Activated B cell treated with CpG ODN at 0.5 μM for 24 hours (primary cell): ENCODE measurements around the gene MAZ. TPM values are rescaled to one million over a fixed set of nuclear protein-coding genes. Genes with fewer than 3 reads are reported as not detected.
"Not testable (repeated sequence)": the region's sequence is repeated elsewhere in the genome, so short reads cannot be mapped to it uniquely, and the experiment has no call there.

ENCODE experiments used
- ATAC-seq: fragments of 200-7000 bp; cut with Tn5 transposase; one replicate; pipeline ENCODE4 v1.10.0; 2021; ENCODE audit warnings: low read depth, mild to moderate bottlenecking, moderate library complexity
- CTCF ChIA-PET: fragments of 350-600 bp; sonication (Branson Sonifier 250); formaldehyde crosslinking; loops from one replicate; lab custom pipeline; 2021; ENCODE audit warnings: antibody characterized with exemption; lab: Charles Lee
- POLR2A ChIA-PET: fragments of 350-600 bp; sonication (Branson Sonifier 250); formaldehyde crosslinking; loops from one replicate; lab custom pipeline; 2021; ENCODE audit warnings: antibody characterized with exemption; lab: Charles Lee
- DNase-seq: peaks from one replicate; pipeline ENCODE4 v3.0.0; 2022
- H3K27ac Mint-ChIP-seq: one replicate; pipeline ENCODE4 v1.8.0; 2020; ENCODE audit warnings: mixed read lengths
- H3K27me3 Mint-ChIP-seq: one replicate; pipeline ENCODE4 v1.8.0; 2021; ENCODE audit warnings: mixed read lengths
- H3K36me3 Mint-ChIP-seq: one replicate; pipeline ENCODE4 v1.8.0; 2021; ENCODE audit warnings: low read depth, mixed read lengths
- H3K4me1 Mint-ChIP-seq: one replicate; pipeline ENCODE4 v1.8.0; 2021; ENCODE audit warnings: mixed read lengths
- H3K4me3 Mint-ChIP-seq: one replicate; pipeline ENCODE4 v1.8.0; 2020; ENCODE audit warnings: mild to moderate bottlenecking, mixed read lengths
- H3K9me3 Mint-ChIP-seq: one replicate; pipeline ENCODE4 v1.8.0; 2020; ENCODE audit warnings: mixed read lengths
- CTCF ChIP-seq: fragments of 200-600 bp; IDR thresholded peaks from one replicate; pipeline ENCODE4 v1.8.0; 2022; ENCODE audit warnings: antibody characterized with exemption, mild to moderate bottlenecking
- intact Hi-C: fragments of 100-400 bp; cut with micrococcal nuclease; formaldehyde crosslinking; loops from one replicate; pipeline ENCODE4 v1.15.1; 2024
- total RNA-seq: library from RNA; stranded (reverse); gene quantifications from 2 replicates; pipeline ENCODE4 v1.2.3, GENCODE V29; 2022

Gene MAZ
- total RNA-seq, 1 donor from 2014 or later: 187 TPM

GRCh38 chr16:29824589-29825144 lies 18.3 kb downstream of the MAZ start:
- no peak for TF ChIP-seq CTCF
- peaks cover 22% of the 10 kb centered on the region for H3K36me3 Mint-ChIP-seq
- no peak for ATAC-seq
- POLR2A ChIA-PET: interaction anchor here (2.0 kb wide), 1 partner anchor 8 kb away, joined by 7 read pairs; the partner anchor contains the start of gene PAGR1
- CTCF ChIA-PET: no interaction called here
- peak overlapping the region; percentile 12 for H3K27ac Mint-ChIP-seq
- no peak for DNase-seq
- intact Hi-C loops: no loop called here
- peaks cover 37% of the 10 kb centered on the region for H3K4me1 Mint-ChIP-seq
- no peaks in the 10 kb centered on the region for H3K9me3 Mint-ChIP-seq
- H3K4me3 Mint-ChIP-seq: no peak overlapping the region
- H3K27me3 Mint-ChIP-seq: no peaks in the 10 kb centered on the region

DNA sequence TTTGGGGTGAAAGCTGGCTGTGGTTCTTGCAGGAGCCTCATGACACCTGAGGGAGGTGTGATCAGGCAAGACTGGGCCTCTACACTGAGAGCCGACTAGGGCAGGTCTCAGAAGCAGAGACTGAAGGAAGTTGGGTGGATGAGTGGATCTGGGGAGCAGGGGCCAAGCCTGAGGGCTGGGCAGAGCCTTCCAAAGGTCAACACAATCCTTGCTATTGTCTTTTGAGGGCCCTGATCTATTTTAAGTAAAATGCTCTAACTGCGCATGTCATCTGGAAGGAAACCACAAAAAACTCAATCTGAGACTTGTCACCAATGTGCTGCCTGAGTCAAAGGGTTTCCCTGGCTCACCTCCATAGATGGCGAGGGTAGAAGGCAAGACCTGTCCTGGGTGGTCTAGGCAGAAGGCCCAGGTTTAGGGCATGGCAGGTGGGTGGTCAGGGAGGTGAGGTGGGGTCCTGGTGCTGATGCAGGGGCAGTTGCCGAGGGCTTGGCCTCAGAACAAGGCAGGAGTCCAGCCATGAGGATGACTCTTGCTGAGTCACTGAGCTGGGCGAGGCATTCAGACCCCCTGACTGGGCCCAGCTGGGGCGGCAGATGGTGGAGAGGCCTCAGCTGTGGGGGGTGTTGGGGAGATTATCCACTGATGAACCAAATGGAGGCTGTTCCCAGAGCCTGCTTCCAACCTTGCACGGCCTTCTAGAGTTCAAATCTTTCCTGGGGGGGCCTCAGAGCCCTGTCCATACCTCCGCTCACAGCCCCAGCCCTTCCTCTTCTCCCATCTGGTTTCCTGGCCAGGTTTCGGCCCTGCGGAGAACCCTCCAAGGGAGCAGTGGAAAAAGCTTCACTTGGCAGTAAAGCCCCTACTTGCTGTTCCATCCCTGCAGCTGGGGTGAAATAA lies 19.1 kb downstream of the MAZ start:
- H3K4me3 Mint-ChIP-seq: no peak overlapping the region
- no peaks in the 10 kb centered on the region for H3K9me3 Mint-ChIP-seq
- no peaks in the 10 kb centered on the region for H3K27me3 Mint-ChIP-seq
- peaks cover 19% of the 10 kb centered on the region for H3K36me3 Mint-ChIP-seq
- peaks cover 29% of the 10 kb centered on the region for H3K4me1 Mint-ChIP-seq
- no peak for TF ChIP-seq CTCF
- ChIA-PET CTCF (no interaction called here), POLR2A (interaction anchor here (2.0 kb wide), 1 partner anchor 9 kb away, joined by 7 read pairs; the partner anchor contains the start of gene PAGR1)
- DNase-seq (no peak), ATAC-seq (no peak)
- peak overlapping the region; percentile 12 for H3K27ac Mint-ChIP-seq
- intact Hi-C loops: no loop called here

DNA sequence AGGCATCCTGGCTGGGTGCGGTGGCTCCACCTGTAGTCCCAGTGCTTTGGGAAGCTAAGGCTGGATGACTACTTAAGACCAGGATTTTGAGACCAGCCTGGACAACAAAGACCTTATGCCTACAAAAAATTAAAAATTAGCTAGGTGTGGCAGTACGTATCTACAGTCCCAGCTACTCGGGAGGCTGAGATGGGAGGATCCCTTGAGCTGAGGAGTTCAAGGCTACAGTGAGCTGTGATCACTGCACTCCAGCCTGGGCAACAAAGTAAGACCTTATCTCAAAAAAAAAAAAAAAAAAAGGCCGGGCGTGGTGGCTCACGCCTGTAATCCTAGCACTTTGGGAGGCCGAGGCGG lies 20.0 kb downstream of the MAZ start:
- TF ChIP-seq CTCF: no peak
- DNase-seq: no peak
- ATAC-seq: no peak
- POLR2A ChIA-PET: interaction anchor here (0.6 to 2.0 kb wide), 3 partner anchors 8 to 32 kb away, joined by 3 to 7 read pairs (median 4); partner anchors contain the start of gene PAGR1
- Mint-ChIP-seq H3K9me3 (no peaks in the 10 kb centered on the region), H3K36me3 (peaks cover 21% of the 10 kb centered on the region), H3K27me3 (no peaks in the 10 kb centered on the region), H3K27ac (no peak overlapping the region), H3K4me1 (peaks cover 20% of the 10 kb centered on the region), H3K4me3 (no peak overlapping the region)
- intact Hi-C loops: no loop called here
- CTCF ChIA-PET: no interaction called here

- intact Hi-C loops: no loop called here
- Mint-ChIP-seq H3K27ac (no peak overlapping the region), H3K4me3 (no peak overlapping the region), H3K9me3 (no peaks in the 10 kb centered on the region), H3K36me3 (peaks cover 46% of the 10 kb centered on the region), H3K4me1 (no peaks in the 10 kb centered on the region), H3K27me3 (no peaks in the 10 kb centered on the region)
- CTCF ChIA-PET: no interaction called here
- POLR2A ChIA-PET: no interaction called here
- ATAC-seq (no peak), DNase-seq (no peak)
- TF ChIP-seq CTCF: no peak
Measured at GRCh38 chr16:29830774-29831173, 24.4 kb downstream of the MAZ start.

GRCh38 chr16:29831490-29831889 lies 25.2 kb downstream of the MAZ start:
- Mint-ChIP-seq H3K27ac (no peak overlapping the region), H3K36me3 (peaks cover 49% of the 10 kb centered on the region), H3K9me3 (no peaks in the 10 kb centered on the region), H3K27me3 (no peaks in the 10 kb centered on the region), H3K4me3 (no peak overlapping the region), H3K4me1 (no peaks in the 10 kb centered on the region)
- ChIA-PET POLR2A (no interaction called here), CTCF (no interaction called here)
- DNase-seq (no peak), ATAC-seq (no peak)
- no peak for TF ChIP-seq CTCF
- intact Hi-C loops: no loop called here

GRCh38 chr16:29833219-29833618 lies 26.9 kb downstream of the MAZ start:
- ChIA-PET CTCF (interaction anchor here (0.6 kb wide), 1 partner anchor 513 kb away, joined by 3 read pairs; no protein-coding TSS in a partner anchor), POLR2A (interaction anchor here (0.6 to 0.7 kb wide), 2 partner anchors 18 to 141 kb away, joined by 3 to 4 read pairs; partner anchors contain the start of gene TAOK2)
- H3K9me3 Mint-ChIP-seq, H3K4me1 Mint-ChIP-seq, DNase-seq, H3K4me3 Mint-ChIP-seq, intact Hi-C loops, H3K27ac Mint-ChIP-seq, ATAC-seq, H3K27me3 Mint-ChIP-seq: not testable (repeated sequence)
- H3K36me3 Mint-ChIP-seq: peaks cover 63% of the 10 kb centered on the region
